ENCODE measurements around the gene RAI1.

The RAI1 gene

DNA sequence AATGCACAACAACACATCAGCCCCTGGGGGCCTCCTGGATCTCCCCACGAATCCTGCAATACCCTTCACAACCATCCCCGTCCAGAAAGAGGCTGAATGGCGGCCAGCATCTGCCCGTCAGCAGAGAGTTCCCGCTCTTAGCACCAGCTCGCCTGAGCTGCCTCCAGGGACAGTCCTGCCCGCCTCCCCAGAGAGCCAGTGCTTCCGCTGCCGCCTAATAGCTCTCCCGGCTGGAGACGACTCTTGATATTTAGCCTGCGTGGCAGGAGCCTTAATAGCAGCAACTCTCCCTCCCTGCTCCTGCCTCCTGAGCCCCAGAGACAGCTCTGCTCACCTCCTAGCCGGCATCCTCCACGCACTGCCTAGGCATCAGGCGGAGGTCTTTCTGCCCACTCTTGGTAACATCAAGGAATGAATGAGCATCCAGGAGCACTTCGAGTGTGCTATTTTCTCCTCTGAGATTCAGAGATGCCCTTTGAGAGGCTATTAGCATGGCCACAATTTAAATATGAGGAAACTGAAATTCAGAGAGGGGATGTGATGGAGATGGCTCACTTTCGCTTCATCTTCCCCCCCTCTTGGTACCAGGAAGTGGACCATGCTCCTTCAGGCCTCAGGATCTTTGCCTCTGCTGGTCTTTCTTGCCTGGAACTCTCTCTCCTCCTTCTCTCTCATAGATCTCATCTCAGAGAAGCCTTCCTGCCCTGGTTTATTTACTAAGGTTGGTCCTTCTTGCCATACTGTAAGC is 67.9 kb downstream of the RAI1 start:
- no peak for DNase-seq (ENCODE audit: low spot score)

DNA sequence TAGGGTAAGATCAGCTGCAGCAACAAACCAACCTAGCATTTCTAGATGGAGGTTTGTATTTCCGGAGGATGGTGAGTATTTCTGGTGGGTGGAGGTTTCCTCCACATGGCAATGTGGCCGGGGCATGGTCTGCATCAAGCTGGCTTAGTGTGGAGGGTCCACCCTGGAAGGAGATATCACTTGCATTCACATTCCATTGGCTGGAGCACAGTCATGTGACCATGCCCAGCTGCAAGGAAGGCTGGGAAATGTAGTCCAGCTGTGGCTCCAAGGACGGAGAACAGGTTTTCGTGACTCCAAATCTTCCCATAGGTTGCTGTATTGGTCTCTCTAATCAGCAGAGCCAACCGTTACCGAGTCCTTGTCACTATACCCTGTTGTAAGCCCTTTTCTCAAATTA is 68.7 kb downstream of the RAI1 start:
- peak; percentile 77 for DNase-seq (ENCODE audit: low spot score)

DNA sequence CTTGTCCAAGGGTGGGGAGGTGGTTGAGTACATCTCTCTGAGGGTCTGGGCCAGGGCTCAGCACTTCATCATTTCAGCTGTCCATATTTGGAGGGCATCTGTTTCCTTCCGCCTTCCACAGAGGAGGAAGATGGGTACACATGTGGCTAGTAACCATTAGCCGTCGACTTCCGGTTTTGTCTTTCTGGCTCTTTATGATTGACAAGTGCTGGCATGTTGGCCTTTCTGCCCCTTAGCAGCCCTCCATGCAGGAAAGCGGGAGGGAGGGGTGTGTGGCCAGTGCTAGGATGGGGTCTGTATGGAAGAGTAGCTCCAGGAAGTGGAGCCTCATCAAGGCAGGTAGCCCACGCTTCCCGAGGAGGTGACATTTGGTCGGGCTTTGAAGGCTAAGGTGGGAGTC is 69.6 kb downstream of the RAI1 start:
- DNase-seq (ENCODE audit: low spot score): no peak

DNA sequence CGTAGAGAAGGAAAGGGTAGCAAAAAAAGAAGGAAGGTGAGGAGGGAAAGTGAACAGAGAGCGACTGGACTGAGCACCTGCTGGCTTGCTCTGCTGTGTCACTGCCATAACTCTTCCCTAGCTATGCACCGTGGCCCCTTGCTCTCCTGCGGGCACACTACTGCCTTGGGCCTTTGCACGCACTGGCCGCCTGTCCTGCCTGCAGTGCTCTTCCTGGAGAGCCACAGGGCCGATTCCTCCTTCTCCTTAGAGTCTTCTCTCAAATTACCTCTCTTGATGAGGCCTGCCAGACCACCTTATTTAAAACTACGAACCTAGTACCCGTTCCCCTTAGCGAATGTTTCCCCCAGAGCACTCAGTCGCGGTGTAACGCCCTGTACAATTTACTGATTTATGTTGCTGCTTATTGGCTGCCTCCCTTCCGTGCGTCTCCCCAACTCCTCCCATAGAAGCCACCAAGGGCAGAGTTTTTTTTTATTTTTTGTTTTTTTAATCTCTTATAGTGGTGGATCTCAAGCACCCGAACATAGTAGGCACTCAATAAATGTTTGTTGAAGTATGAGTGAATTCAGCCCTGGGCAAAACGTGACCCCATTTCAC is 70.3 kb downstream of the RAI1 start:
- no peak for DNase-seq (ENCODE audit: low spot score)

DNA sequence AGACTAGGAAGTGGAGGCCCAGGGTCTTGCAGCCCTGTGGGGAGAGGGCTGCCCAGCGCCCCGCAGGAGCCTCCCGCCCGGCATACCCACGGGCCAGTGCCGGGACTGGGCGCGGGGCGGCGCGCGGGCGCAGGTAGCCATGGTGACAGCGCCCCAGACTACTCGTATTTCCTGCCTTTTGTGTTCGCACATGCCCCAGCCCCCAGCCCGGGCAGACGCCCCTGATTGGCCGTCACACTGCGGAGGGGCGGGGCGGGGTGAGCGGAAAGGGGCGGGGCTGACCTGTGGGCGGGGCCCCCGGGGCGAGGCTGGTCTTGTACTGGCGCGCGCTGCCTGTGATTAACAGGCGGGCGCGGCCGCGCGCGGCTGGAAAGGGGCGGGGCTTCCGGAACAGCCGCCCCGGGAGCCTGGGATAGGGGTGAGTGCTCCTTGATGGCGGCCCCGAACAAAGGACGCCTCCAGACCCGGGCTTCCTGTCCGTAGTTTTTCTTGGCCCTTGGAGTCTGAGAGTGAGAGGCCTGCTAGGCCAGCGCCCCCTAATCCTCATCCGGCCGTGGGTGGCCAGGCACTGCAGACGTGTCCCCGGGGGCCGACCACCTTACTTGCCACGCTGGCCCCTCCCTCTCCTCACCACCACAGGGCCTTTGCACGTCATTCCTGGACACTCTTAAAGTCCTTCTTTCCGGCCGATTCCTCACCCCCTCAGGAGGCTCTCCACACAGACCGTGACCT is 71.0 kb downstream of the RAI1 start:
- peak; percentile 93 for DNase-seq (ENCODE audit: low spot score)

DNA sequence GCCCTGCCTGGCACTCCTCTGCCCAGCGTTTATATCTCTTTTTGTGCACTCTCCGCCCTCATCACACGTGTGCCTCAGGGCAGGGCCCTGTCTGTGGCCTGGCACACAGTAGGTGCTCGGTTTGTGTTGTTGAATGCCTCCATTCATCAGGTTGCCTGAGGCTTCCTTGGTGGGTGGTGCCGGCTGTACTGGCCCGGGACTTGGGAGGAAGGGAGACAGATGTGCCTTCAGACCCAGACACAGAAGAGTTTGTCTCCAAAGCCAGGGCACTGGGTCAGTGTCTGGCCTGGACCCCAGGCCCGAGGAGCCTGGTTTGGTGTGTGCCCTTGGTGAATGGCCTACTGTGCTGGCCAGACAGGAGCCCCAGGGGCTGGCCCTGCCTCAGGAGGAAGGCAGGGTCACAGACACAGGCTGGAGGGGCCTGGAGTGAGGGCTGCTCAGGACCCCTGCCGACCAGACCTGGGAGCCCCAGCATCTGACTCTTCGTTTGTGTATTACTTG is 71.6 kb downstream of the RAI1 start:
- DNase-seq (ENCODE audit: low spot score): peak; percentile 70

DNA sequence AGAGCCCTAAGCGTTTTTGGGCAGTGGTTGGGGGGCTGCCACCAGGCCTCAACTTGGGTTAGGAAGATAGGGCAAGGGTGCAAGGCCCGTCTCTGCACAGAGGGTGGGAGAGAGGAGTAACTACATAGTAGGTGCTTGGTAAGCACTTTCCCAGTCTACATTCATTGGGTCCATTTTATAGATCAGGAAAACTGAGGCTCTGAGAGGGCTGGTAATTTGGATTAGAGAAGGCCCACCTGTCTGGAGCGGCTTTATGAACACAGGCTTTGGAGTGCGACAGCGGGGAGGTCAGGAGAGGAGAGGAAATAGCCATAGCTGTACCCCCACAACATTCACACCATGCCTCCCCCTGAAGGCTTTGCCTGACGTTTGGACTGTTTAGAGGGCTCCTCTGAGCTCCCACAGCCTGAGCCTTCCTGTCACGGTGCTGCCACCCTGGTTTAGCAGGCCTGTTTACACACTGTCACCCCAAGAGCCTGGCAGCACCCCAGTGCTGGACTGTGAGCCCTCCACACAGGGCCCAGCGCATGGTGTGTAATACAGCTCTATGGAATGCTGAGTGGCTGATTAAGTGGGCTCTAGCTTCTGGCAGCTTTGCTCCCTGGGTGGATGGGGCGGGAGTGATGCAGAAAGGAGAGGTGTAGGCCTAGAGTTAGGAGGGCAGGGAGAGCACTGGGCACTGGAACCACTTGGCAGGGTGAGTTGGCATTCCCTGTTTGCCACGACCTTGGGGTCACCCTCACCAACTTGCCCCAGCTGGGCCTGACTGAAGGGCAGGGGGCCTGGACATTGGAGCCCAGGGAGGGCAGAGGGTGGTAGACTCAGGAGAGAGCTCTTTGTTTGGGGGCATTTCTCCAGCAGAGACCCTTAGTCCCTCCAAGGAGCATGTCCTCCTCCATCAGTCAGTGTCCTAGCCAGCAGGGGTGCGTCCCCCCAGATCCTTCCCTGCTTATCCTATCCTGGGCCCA is 73.7 kb downstream of the RAI1 start:
- no peak for DNase-seq (ENCODE audit: low spot score)

DNA sequence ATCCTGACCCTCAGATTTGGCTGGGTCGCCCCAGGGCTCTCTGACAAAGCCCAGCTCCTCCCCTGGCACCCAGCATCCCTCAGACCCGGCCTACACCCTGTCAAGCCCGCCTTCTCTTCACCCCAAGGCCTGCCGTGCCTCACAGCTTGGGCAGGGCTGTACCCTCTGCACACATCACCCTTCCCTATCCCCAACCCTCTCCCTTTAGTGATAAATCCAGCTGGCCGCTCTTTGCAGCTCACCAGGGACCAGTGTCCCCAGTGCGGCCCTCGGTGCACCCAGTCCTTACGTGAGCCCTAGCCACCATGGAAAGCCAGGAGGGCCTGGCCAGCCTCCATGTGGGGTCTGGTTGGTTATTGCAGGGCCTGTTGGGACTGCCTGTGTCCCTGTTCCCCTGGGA is 74.5 kb downstream of the RAI1 start:
- DNase-seq (ENCODE audit: low spot score): no peak

DNA sequence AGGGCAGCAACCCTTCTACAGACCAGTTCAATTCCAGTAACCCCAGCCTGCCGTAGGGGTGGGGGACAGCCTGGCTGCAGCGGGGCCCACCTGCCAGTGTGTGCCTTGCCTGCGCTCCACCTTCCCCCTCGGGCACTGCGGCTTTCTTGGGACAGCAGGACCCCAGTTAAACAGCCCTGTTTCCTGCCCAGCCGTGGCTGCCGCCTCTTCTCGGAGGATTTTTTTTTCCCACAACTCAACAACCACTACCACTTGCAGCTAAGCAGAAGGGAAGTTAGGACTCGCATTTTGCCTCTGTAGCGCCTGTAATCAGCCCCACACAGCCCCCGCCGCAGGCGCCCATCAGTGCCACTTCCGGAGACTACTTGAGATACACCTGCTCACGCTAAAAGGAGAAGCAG is 76.1 kb downstream of the RAI1 start:
- DNase-seq (ENCODE audit: low spot score): no peak

DNA sequence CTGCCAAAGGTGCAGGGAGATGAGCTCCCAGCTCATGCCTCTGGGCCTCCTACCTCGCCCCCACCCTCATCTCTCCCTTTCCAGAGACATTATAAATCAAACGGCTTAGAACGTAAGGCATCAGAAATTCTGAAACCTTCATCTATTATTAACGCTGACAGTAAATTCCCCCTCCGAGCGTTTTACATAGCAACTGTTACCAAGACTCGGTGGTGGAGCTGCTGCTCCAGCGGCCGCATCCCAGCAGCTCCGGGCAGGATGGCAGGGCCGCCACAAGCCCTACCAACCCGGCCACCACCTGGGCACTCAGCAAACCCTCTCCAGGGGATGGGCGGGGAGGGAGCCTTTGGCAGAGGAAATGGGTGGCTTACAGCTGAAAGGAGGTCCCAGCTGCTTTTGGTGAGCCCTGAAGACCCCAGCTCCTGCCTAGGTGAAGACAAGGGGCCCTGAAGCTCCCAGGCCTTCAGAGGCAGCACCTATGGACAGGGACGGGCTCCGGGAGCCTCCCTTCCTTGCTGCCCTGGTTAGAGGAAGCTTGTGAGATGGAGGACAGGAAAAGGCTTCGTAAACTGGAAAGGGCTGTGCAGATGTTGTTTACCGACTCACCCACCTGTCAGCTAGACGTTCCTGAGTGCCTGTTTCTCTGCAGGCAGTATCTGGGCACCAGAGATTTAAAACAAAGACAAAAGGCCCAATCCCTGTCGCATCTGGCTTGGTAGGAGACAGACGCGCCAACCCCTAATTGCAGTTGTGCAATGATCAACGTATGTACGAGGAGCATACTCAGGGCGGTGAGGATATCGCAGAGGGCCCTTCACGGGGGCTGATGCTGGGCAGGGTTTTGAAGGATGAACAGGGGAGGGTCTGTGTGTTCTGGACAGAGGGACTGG is 76.9 kb downstream of the RAI1 start:
- DNase-seq (ENCODE audit: low spot score): peak; percentile 60

DNA sequence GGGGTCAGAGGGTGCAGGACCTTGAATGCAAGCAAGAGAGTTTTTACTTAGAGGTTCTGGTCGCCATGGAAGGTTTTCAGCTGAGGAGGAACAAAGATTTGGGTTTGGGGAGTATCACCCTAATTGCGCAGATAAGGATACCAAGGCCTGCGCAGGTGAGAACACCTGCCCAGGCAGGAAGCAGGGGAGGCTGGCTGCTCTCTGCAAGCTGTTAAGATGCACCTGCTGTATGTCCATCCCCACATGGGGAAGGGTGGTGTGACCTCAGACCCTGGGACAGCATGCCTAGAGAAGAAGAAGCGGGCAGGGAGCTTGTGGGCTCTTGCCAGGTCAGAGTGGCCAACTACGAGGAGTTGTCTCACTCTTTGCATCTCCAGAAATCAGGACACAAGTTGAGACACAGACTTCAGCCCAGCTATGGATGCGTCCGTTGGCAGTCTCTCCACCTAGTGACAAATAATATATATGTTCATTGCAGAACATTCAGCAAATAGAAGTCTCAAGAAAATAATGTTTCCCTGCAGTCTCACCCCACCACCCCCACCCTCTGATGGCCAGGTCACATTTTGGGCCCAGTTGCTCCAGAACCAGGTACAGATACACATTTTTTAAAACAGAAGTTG is 77.8 kb downstream of the RAI1 start:
- DNase-seq (ENCODE audit: low spot score): no peak

DNA sequence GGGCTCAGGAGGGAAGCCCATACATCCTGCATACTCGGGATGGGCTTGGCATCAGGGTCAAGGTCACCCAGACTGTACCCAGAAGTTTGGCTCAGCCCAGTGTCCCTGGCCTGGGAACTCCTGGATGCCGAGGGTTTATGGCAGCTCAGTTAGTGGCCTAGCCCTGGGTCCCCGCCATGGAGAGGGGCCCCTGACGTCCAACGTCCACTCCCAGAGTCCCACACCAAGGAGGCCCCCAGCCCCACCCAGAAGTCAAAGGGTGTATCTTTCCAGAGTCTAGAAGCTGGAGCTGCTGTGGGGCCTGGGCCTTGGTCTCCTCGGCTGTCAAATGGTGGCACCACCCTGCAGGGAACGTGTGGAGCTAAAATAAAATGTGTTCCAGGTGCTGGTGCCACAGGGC is 79.1 kb downstream of the RAI1 start:
- DNase-seq (ENCODE audit: low spot score): no peak

DNA sequence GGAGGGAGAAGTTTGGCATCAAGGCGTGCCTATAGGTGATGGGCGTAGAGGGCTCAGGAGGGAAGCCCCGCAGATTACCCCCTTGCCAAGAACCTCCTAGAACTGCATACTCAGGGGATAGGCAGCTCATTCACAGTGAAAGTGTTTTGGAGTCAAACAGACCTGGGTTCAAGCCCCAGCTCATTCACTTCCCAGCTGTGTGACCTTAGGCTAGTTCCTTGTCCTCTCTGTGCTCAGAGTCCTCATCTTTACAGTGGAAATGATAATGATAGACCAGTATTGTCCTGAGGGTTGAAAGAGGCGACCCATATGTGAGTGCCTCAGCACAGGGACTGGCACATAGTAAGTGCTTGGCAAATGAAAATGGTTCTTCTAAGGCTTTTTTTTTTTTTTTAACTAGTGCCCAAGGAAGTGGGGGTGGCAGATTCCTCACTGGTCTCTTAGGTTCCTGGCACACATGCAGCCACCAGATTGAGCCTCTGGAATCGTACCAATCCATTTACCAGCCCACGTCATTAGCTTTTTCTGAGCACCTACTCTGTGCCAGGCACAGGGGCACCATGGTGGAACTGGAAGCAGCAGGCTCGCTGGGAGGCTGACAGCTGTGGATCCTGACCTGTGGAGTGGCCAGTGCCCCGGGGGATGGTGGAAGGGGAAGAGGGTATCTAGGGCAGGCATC is 79.8 kb downstream of the RAI1 start:
- no peak for DNase-seq (ENCODE audit: low spot score)

DNA sequence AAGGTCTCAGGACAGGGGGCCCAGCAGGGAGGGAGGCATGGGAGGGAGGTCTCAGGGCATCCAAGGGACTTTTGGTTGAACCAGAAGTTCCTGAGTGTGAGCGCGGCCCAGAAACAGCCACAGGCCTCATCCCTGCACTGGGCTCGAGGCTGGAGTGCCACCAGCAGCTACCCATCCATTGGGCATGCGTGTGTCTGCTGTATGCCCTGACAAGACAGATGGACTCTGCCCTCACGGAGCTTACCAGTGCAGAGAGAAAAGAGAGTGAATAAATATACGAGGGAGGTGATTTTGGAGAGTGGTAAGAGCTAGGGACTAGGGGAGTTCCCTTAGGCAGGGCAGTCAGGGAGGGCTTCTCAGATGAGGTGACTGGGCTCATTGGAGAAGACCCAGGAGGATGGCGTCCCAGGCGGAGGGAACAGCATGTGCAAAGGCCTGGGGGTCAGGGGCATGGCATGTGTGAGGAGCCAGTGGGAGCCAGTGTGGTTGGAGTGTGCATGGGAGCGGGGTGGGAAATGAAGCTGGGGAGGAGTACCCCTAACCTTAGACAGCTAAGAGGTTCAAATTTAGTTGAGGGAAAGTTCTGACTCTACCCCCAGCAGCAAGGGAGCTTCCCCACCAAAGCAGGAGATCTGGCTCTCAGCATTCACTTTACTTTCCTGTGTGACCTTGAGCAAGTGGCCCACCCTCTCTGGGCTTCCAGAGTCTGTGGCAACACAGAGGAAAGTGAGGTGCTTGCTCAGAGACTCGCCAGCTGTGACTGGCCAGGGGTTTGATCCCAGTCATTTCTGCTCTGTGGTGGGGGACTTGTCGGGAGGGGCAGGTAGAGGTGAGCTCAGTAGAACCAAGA is 80.9 kb downstream of the RAI1 start:
- no peak for DNase-seq (ENCODE audit: low spot score)

DNA sequence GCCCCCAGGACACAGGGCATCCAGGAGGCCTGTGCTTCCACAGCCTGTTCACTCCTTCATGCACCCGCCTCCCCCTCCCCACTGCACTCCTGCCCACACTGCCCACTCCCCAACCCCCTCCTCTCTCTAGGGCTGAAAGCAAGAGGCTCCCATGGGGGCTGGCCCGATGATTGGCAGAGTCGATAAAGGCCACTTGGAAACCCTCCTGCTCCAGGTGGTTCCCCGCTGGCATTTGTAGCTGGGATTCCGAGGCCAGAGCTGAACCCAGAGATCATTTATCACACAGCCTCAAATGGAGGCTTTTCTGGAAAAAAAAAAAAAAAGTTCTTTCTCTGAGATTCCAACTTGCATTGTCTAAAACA is 81.5 kb downstream of the RAI1 start:
- no peak for DNase-seq (ENCODE audit: low spot score)

DNA sequence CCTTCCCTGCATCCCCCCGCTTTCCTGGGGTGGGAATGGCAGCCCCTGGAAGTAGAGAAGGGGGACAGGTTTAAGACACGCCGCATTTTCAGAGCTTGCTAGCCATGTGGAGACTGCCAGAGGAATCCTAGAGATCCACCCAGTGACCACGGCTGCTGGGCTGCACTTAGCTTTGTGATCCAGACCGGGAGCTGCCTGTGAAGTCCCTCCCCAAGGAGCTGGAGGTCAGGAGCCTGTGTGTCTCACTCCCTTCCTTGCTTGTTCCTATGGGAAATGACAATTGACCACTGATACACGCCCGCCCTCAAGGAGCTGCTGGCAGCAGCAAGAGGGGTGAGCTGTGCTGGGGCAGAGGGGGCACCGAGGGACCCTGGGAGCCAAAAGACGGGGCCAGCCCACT is 81.9 kb downstream of the RAI1 start:
- DNase-seq (ENCODE audit: low spot score): no peak

DNA sequence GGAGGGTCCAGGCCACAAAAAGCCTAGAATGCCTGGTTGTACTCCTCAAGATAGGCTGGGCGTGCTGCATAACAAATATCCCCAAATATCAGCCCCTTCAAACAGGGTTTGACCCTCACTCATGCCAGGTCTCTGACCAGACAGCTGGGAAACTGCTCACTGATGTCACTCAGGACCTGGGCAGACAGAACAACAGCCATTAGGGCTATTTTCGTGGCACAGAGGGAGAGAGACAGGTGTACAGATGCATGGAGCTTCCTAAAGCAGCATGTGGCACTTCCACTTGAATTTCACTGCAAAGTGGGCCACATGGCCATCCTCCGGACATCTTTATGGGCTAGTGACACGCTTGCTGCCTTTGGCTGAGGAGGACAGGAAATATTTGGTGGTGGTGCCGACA is 82.5 kb downstream of the RAI1 start:
- no peak for DNase-seq (ENCODE audit: low spot score)

DNA sequence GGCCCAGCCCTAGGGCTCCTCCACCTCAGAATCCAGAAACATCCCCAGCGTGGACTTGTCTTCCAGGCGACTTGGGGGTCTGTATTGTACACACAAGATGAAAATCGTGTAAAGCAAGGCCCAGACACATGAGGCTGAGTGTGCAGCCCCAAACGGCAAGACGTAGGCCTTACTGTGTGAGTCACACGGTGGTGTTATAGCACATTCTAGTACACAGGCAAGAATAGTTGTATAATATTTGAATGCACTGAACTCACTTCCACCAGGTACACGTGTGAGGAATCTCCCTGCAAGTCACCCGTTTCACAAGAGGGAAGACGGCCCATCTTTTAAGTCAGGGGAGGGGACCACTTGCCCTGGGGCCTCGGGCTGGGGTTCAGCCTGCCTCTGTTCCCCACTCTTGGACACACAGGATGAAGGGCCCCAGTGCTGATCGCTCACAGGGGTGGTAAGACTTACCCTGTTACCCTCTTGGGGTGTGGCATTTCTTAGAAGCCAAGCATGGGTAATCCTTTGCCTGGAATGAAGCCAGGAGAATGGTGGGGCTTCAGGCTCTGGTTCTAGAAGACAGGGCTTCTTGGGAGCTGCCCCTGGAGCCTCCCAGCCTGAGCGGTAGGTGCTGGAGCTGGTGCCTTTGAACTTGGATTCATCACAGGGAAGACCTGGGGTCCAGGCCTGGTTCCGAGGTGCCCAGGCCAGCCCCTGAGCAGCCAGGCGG is 84.3 kb downstream of the RAI1 start:
- DNase-seq (ENCODE audit: low spot score): no peak
